Measurements from ENCODE around the gene PBX1.

Gene PBX1

DNA sequence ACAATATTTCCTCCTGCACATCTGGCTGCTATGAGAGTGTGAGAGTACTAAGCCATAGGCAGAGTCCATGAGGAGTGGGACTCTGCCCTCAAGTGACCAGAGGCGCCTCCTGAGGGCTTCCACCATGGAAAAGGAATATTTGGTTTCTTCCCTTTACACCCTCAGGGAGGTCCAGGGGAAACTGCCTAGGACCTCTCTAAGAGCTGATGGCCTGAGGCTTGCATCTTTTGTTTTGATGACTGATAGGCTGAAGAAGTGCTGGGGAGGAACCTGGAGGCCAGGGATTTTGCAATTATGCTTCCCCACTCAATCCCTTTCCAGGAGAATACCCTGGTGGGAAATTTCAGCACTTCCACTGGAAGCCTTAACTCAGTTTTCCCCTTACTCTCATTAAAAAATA, 111.0 kb downstream of the PBX1 start:
- DNase-seq (ENCODE audit: low spot score) = no peak

- no peak for DNase-seq (ENCODE audit: low spot score)
Measured at GRCh38 chr1:164670786-164671185, 111.8 kb downstream of the PBX1 start.

DNA sequence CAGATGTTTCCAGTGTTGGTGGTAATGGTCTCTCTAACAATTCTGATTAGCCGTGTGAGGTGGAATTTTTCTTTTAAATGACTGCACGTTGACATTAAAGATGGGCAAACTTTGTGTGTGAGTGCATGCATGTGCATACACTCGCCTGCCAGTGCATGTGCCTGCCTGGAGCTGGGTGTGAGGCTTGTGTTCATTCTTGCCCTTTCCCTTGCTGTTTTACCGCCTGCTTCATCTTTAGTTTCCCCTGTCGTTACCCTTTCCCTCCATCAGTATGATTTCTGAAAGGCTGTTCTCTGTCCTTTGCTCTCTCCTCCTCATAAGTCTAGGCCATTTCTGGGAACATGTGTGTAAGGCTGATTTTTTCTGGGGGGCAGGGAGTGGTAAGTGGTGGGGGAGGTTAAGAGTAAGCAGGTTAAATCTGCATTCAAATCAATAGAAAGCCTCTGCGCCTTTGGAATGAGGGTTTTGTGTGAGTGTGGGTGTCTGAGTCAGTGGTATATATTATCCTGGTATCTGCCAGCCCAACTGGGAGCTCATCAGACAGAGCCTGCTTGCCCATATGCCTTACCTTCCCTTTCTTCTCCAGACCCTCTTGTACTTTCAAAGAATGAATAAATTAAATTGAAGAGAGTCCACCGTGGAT, 112.5 kb downstream of the PBX1 start:
- DNase-seq (ENCODE audit: low spot score) = no peak

DNA sequence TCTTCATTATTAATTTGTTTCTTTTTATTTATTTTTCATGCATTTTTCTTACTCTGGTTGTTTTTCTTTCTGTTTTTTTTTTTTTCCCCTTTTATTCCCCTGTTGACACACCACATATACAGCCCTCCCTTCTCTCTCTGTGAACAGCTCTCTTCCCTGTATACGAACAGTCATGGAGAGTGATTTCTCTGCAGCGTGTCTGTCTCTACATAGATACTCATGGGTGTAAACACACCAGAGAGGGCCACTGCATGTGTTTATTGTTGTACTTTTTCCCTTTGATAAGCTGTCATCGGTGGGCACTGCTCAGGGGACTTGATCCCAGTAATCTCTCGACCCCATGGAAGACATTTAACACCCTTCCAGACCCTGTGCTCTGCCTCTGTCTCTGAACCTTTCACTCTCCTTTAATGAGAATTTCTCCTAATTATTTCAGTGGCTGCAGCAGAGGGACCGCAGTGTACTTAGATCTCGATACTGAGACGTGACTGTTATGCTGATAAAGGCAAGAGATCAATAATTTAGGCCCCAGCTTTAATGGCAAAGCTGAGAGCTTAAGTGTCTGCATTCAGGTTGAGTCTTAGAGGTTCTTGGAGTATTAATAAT, 113.1 kb downstream of the PBX1 start:
- DNase-seq (ENCODE audit: low spot score) = no peak

- DNase-seq (ENCODE audit: low spot score) = no peak
Measured at GRCh38 chr1:164672588-164672987, 113.6 kb downstream of the PBX1 start.

DNA sequence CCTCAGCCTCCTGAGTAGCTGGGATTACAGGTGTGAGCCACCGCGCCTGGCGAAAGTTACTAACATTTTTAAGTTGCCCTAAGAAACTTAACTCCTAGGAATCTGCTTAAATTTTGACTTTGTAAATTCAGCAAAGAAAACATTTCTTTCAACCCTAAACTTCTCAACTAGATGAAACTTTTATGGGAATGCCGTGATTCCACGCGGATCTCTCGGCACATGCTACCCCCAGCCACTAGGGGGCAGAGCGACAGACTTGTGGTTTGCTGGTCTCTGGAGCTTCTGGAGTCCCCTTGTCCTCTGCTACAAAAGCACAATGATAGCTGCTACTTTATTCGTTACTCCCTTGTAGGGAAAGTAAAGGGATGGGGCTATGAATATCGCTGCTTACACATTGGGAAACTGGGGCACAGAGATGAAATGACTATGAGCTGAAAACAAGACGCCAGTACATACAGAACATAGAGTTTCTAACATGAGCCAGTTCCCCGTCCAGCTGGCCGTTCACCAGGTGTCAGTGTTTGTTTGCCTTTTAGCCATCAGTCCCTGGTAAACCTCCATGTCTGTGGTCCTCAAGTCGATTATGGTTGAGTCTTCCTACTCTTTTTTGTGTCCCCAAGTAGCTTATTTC, 114.7 kb downstream of the PBX1 start:
- peak; percentile 36 for DNase-seq (ENCODE audit: low spot score)

GRCh38 chr1:164675342-164675904, 116.4 kb downstream of the PBX1 start:
- DNase-seq (ENCODE audit: low spot score) = no peak

- DNase-seq (ENCODE audit: low spot score) = no peak
Measured at GRCh38 chr1:164678136-164678700, 119.2 kb downstream of the PBX1 start.

DNA sequence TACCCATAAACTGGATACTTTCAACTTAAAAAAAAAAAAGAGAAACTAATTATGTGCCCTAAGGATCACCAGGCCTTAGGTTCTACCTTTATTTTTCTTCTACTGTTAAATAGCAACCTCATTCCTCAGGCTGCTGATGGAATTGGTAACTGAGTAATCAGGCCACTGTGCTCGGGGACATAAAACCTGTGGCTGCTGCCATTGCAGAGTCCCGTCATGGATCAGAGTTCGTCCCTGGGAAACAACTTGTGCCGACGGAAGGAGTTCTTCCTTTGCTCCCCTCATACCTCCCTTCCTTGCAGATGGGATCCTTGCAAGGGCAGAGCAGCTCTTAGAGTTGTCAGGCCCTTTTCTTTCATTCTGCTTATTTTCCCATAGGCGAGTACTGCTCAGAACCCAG, 123.6 kb downstream of the PBX1 start:
- DNase-seq (ENCODE audit: low spot score) = no peak

DNA sequence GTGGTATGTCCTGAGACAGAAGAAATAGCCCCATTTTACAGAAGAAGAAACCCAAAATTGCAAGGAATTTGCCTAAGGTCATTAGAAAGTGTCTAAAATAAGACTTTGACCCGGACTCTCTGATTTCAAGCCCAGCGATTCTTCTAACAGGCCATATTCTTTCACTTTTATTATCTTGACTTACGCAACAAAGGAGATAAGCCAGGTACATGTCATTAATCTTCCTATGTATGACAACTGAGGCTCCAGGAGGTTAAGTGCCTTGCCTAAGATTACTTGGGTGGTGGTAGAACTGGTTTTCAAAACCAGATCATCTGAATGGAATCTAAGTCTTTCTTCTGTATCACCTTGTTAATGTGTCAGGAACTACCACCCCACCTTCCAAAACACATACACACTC, 124.3 kb downstream of the PBX1 start:
- DNase-seq (ENCODE audit: low spot score) = peak; percentile 69

GRCh38 chr1:164685266-164686035, 126.5 kb downstream of the PBX1 start:
- DNase-seq (ENCODE audit: low spot score) = no peak

DNA sequence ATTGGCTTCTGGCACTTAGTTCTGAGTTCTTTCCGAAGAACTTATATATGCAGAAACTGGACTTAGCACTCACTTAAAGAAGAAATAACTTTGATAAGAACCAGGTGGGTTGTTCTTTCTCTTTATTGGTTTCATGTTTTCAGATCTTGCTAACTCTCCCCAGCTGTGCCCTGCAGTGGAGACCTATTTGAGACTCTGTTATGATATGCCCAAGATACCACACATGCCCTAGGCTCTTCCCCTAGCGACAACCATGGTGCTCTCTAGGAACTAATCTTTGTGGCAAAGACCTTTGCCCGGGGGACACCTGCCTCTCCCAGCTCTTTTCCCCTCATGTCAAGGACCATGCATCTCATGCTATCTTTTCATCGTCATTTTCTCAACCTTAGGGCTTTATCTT, 128.8 kb downstream of the PBX1 start:
- DNase-seq (ENCODE audit: low spot score) = no peak

DNA sequence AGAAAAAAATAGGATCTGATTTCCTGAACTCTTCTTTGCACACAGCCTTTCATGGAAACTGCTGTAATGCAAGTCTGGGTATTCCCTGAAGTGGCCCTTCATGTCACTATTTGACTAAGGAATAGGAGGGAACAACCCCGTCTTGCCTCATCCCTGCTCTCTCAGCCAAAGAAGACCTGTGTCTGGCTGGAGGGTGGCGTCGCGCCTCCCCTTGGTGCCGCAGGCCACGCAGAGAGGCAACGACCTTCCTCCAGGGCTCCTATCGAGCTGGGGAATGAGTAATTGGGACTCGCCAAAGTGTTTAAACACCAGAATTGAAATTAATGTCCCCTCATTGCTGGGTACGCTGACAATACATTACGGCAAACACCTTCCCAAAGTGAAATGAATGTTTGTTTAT, 129.8 kb downstream of the PBX1 start:
- no peak for DNase-seq (ENCODE audit: low spot score)

DNA sequence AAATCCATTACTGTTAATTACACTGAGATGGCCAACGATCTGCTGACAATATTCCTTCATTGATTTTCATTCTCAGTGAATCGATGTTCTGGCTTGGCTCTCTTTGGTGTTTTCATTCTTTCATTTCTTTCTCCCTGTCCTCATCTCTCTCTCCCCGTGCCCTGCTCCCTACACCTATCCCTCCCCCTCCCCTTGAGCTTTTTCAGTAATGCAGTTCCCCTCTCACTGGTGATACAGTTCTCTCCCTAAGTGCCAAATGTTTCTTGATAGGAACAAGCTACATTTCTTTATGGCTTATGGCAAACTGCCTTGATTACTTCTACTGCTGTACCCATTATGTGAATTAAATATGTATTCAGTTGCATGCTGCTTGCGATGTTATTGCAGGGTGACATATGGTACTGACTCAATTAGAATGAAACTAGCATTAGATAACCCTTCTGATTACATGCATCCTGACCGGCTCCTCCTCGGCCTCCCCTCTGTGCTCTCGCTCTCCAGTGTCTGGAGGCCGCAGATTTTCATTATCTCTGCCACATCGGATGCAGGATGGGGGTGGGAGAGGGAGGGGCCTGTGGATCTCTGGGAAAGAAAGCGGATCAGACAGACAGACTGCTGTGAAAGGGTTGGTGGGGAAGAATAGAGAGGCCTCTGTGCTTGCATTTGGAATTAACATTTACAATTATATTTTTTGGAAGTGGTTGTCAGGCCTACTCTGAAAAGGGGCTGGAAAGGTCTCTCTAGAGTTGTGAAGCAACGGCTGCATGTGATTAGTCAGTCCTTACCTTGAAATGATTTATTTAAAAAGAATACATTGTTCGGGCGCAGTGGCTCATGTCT, 130.9 kb downstream of the PBX1 start:
- no peak for DNase-seq (ENCODE audit: low spot score)

DNA sequence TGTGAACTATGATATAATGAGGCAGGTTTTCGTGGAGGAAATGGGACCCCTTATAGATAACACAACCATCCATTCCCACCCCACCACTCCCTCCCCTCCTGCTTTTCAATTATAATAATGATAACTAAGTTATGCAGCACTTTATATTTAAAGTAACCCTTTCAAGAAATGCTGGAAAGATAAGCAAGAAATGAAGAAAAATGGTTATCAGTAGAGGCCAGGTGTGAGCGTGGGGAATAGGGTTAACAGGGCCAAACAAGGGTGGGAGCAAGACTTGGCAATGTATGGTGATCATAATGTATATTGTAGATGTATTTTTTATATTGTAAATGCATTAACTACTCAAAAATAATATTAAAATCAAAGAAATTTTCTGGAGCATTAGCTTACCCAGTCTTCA, 133.4 kb downstream of the PBX1 start:
- DNase-seq (ENCODE audit: low spot score) = no peak

DNA sequence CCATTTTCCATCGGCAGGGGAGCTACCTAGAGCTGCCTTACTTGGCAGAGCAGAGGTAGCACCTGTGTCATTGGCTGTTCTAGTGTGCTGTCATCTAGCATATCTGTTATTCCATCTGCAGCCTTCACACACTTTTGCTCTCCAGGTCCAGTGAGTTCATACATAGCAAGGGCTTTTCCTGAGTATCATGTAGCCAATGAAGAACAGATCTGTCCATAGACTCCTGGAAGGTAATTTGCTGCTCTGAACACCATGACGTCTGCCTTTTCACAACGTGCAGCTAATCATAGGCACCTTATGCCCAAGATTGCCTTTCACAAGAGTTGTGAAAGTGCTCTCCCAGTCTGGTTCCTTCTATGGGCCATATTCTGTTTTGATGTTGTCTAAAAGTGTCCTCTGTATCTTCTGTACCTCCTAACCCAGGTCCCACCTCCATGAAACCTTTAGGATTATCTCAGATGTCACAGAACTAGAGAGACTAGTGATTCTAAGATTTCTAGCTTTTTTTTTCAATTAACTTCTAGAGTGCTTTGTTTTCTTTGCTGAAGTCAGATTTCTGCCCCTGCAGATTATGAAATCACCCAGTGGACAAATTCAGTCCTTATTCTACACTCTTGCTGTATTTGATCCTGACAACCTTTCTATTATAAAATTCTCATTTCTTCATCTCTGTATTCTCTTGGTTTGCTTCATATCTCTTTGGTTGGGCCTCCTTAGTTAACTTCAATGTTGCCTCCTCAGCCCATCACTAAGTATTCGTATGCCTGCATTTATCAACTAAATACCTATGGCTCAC, 134.8 kb downstream of the PBX1 start:
- DNase-seq (ENCODE audit: low spot score) = no peak

DNA sequence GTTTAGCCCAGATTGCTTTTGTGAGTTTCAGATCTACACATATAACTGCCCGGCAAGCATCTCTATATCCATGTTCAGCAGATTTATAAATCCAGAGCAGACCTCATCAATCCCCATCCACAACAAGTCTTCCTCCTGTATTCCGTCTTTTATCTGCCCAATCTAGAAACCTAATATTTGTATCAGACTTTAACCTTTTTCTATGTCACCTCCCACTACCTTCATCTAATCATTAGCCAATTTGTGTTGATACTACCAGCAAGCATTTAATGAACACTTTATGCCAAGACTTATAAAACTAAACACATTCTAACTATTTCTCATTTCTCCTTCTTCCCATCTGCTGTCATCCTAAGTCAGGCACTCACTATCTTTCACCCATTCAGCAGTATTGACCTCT, 135.5 kb downstream of the PBX1 start:
- DNase-seq (ENCODE audit: low spot score) = no peak

DNA sequence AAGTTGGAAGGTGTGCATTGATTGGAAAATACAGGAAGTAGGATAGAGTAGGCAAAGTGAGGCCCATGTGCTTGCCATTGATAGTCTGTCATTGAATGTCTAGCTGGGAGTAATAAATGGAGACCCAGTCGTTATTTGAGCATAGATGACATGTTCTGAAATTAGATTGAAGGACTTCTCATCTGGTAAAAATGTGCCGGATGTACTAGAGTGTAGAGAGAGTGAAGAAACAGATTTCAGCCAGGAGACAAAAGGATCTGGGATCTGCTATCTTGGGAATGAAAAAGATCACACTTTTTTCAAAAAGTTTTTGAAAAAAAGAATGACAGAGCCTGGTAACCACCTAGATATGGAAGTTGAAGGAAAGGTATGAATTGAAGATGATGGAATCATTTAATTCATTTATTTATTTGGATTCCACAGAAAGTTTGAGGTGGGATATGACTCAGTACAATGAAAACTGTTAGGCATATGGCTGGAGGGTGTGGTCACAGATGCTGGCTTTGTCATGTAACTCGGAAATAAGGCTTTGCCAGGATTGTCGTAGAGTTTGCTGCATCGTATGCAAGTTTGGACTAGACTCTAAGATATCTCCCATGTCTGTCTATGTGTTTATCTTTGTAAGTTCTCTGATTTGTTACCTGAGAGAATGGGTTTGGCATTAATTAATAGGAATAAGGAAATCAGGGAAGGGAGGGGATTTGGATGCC, 137.1 kb downstream of the PBX1 start:
- DNase-seq (ENCODE audit: low spot score) = no peak

GRCh38 chr1:164699815-164700491, 141.0 kb downstream of the PBX1 start:
- no peak for DNase-seq (ENCODE audit: low spot score)

Measured in HuH-7 (cell line).